GM12878 (cell line): ENCODE measurements around the gene CTXND1. TPM values are rescaled to one million over a fixed set of nuclear protein-coding genes. Genes with fewer than 3 reads are reported as not detected.

ENCODE experiments used
- BACH1 ChIP-seq: fragments of 450-650 bp; IDR thresholded peaks from 2 replicates; pipeline ENCODE4 v1.6.1; 2017; ENCODE audit warnings: mild to moderate bottlenecking, borderline replicate concordance
- E4F1 ChIP-seq: fragments of 450-650 bp; IDR thresholded peaks from 2 replicates; pipeline ENCODE4 v1.6.1; 2018; ENCODE audit warnings: borderline replicate concordance, mild to moderate bottlenecking; ENCODE audit not compliant: partially characterized antibody
- EZH2 ChIP-seq: IDR thresholded peaks from 2 replicates; pipeline ENCODE4 v1.6.1; 2012; ENCODE audit warnings: low read depth, mild to moderate bottlenecking, control low read depth, inconsistent platforms, low read length, borderline replicate concordance; ENCODE audit not compliant: control insufficient read depth
- IKZF2 ChIP-seq, 2 experiments: fragments of 450-650 bp; IDR thresholded peaks; 2 replicates each; pipeline ENCODE4 v1.6.1; 2017; ENCODE audit warnings: mild to moderate bottlenecking in 2 of 2, moderate library complexity in 2 of 2
- IRF4 ChIP-seq: IDR thresholded peaks from 2 replicates; pipeline ENCODE4 v1.6.1; 2011; ENCODE audit warnings: low read depth, low read length
- JUNB ChIP-seq: IDR thresholded peaks from 2 replicates; pipeline ENCODE4 v1.6.1; 2016; ENCODE audit warnings: antibody characterized with exemption, mild to moderate bottlenecking
- MYB ChIP-seq: fragments of 150-350 bp; IDR thresholded peaks from 2 replicates; pipeline ENCODE4 v1.6.1; 2014; ENCODE audit warnings: mild to moderate bottlenecking, low read depth, low read length, borderline replicate concordance
- RCOR1 ChIP-seq: conservative IDR thresholded peaks from 2 replicates; pipeline ENCODE4 v1.6.1; 2012; ENCODE audit warnings: low read depth, low read length, improper control_type of control experiment
- RUNX3 ChIP-seq: IDR thresholded peaks from 2 replicates; pipeline ENCODE4 v1.6.1; 2012; ENCODE audit warnings: low read length, inconsistent platforms
- SPI1 ChIP-seq: IDR thresholded peaks from 2 replicates; pipeline ENCODE4 v1.6.1; 2011; ENCODE audit warnings: low read depth, mild to moderate bottlenecking, low read length, moderate library complexity, borderline replicate concordance; ENCODE audit not compliant: insufficient read depth
- ZBED1 ChIP-seq: IDR thresholded peaks from 2 replicates; pipeline ENCODE4 v1.6.1; 2016; ENCODE audit warnings: borderline replicate concordance
- ZBTB40 ChIP-seq: fragments of 450-650 bp; IDR thresholded peaks from 2 replicates; pipeline ENCODE4 v1.6.1; 2016; ENCODE audit warnings: mild to moderate bottlenecking, moderate library complexity, borderline replicate concordance
- ZNF592 ChIP-seq: fragments of 450-650 bp; IDR thresholded peaks from 2 replicates; pipeline ENCODE4 v1.6.1; 2017; ENCODE audit warnings: mild to moderate bottlenecking, moderate library complexity
- polyA plus RNA-seq, 11 experiments: library from polyadenylated mRNA; depleted of rRNA in 4 of 11; unstranded in 6 of 11; stranded (reverse) in 5 of 11; fragments of >200 nt; fragmentation: Nextera tagmentation in 4 of 11; fragmentation: Illumina TruSeq in 1 of 11; extraction: Ambion mirVana in 4 of 11; extraction: Trizol in 1 of 11; gene quantifications; 1 replicate in 1 of 11; 2 replicates in 10 of 11; pipeline versions ENCODE4 v1.2.1 to v1.2.3, GENCODE V29; 2011 to 2016; ENCODE audit warnings: inconsistent platforms in 2 of 11, missing spikeins in 2 of 11, low read depth in 1 of 11
- total RNA-seq, 4 experiments: library from RNA; depleted of rRNA in 3 of 4; stranded (reverse); fragments of >200 nt in 3 of 4; fragmentation: Illumina TruSeq in 1 of 4; extraction: Trizol in 1 of 4; gene quantifications; 2 replicates each; pipeline versions ENCODE4 v1.2.1 to v1.2.3, GENCODE V29; 2013 to 2021

CTXND1 gene
- total and polyA plus RNA-seq, 10 of the 15 experiments (the other 5 are each of a cell fraction or from before 2014, with no cell fraction given), result under 0.01 to 0.03 (median 0.02) TPM; not detected in 7

GRCh38 chr15:80266113-80266512 is 14.1 kb upstream of the CTXND1 start (continued):
- TF ChIP-seq IKZF2 (IDR thresholded peaks at IDR 0.05), result peak in 1 of 2 experiments; percentile 22; a peak in 2 of 4 replicates
- TF ChIP-seq EZH2, result no peak
- TF ChIP-seq BACH1, result no peak
- TF ChIP-seq MYB, result no peak
- TF ChIP-seq ZBTB40, result no peak
- no peak for TF ChIP-seq E4F1
- TF ChIP-seq IRF4, result peak; percentile 36; the same call in 1 of the 2 replicates
- TF ChIP-seq ZNF592, result no peak
- TF ChIP-seq ZBED1, result no peak
- TF ChIP-seq RCOR1, result no peak
- TF ChIP-seq RUNX3, result peak; percentile 27
- peak; percentile 75 for TF ChIP-seq SPI1
- peak; percentile 58 for TF ChIP-seq JUNB
- TF ChIP-seq, all 136 proteins: peak for 6
